Melanocyte of skin (primary cell): ENCODE data around the gene TBC1D3K. TPM values are rescaled to one million over a fixed set of nuclear protein-coding genes. Genes with fewer than 3 reads are reported as not detected.

Source experiments
- small RNA-seq, 2 donors: library from RNA; depleted of rRNA; stranded (forward); fragments of <200 nt; gene quantifications; one replicate each; pipeline ENCODE3, GENCODE V24; 2012
- total RNA-seq, 2 donors: library from RNA; depleted of rRNA; stranded (reverse); fragments of >200 nt; gene quantifications; 2 replicates each; pipeline ENCODE4 v1.2.3, GENCODE V29; 2012

TBC1D3K gene
- under 1 TPM in 1 of 2 donors, not detected in 1; 0.33 TPM for total RNA-seq

GRCh38 chr17:37924115-37924514 is at the start of gene TBC1D3K:
Gene TBC1D3K, plus strand, starts transcription at chr17:37924415. Its CDS starts 1,585 bp downstream, at chr17:37926000.

Small RNA genes lying within 50 kb of the gene (small RNA-seq; reads per million reads assigned to genes)
- gene RF00001, result 0 reads per million in 2 donors
- gene RNU6-489P, result 0 reads per million in 2 donors

Other genes starting within 250 kb of the TBC1D3K start
- gene HNF1B, start 179.4 kb upstream of the TBC1D3K start, total RNA-seq, result not detected
- gene TBC1D3L, start 64.6 kb downstream of the TBC1D3K start, total RNA-seq, result 1 to 10 TPM in 1 of 2 donors, under 1 TPM in 1; 0.67 to 3.8 TPM
- gene TBC1D3D, start 79.6 kb downstream of the TBC1D3K start, total RNA-seq, result under 1 TPM; 0.34 to 1.00 TPM
- not detected for gene TBC1D3C, start 144.2 kb downstream of the TBC1D3K start, total RNA-seq
- gene TBC1D3E, start 203.5 kb downstream of the TBC1D3K start, total RNA-seq, result under 1 TPM in 1 of 2 donors, not detected in 1; 0.67 TPM